CD4-positive, alpha-beta T cell treated with Interleukin-6 at 100 ng/mL for 8 hours (primary cell): ENCODE measurements around the gene IQGAP3.
"Not testable (repeated sequence)": the region's sequence is repeated elsewhere in the genome, so short reads cannot be mapped to it uniquely, and the experiment has no call there.

Experiments
- DNase-seq: peaks from one replicate; pipeline ENCODE4 v3.0.0-alpha.2; 2020; ENCODE audit warnings: mixed read lengths, low spot score

IQGAP3 gene

GRCh38 chr1:156571919-156572662, at the start of gene IQGAP3:
TSS of gene IQGAP3 (minus strand) at chr1:156572565. CDS start at chr1:156572529, 36 bp downstream.
- DNase-seq: peak; percentile 61

GRCh38 chr1:156619582-156619955, 47.2 kb upstream of the IQGAP3 start:
- no peak for DNase-seq

- no peak for DNase-seq
Observed at GRCh38 chr1:156618853-156619581, 46.7 kb upstream of the IQGAP3 start, which contains the start of gene HAPLN2. TSS of gene HAPLN2 (plus strand) at chr1:156619415. CDS start at chr1:156623491, 4,076 bp downstream.

- no peak for DNase-seq
Observed at GRCh38 chr1:156616463-156616862, 44.1 kb upstream of the IQGAP3 start.

- DNase-seq: no peak
Observed at GRCh38 chr1:156615946-156616345, 43.6 kb upstream of the IQGAP3 start.

GRCh38 chr1:156612666-156613065, 40.3 kb upstream of the IQGAP3 start:
- DNase-seq: no peak

GRCh38 chr1:156610072-156610471, 37.7 kb upstream of the IQGAP3 start:
- DNase-seq: not testable (repeated sequence)

GRCh38 chr1:156608981-156609380, 36.6 kb upstream of the IQGAP3 start:
- DNase-seq: peak; percentile 55

- peak; percentile 69 for DNase-seq
Observed at GRCh38 chr1:156608036-156608674, 35.8 kb upstream of the IQGAP3 start.

GRCh38 chr1:156607344-156607743, 35.0 kb upstream of the IQGAP3 start:
- DNase-seq: not testable (repeated sequence)

- no peak for DNase-seq
Observed at GRCh38 chr1:156602557-156602993, 30.2 kb upstream of the IQGAP3 start.

GRCh38 chr1:156601892-156602291, 29.5 kb upstream of the IQGAP3 start:
- DNase-seq: no peak

GRCh38 chr1:156601122-156601830, 28.9 kb upstream of the IQGAP3 start, which contains the start of gene GPATCH4:
TSS of gene GPATCH4 (minus strand) at chr1:156601479.
- peak; percentile 72 for DNase-seq

- DNase-seq: no peak
Observed at GRCh38 chr1:156600733-156601121, 28.4 kb upstream of the IQGAP3 start.

- DNase-seq: no peak
Observed at GRCh38 chr1:156599811-156600210, 27.4 kb upstream of the IQGAP3 start.

- no peak for DNase-seq
Observed at GRCh38 chr1:156598731-156599432, 26.5 kb upstream of the IQGAP3 start.

GRCh38 chr1:156598125-156598524, 25.8 kb upstream of the IQGAP3 start:
- DNase-seq: no peak

- no peak for DNase-seq
Observed at GRCh38 chr1:156596426-156596825, 24.1 kb upstream of the IQGAP3 start.

- no peak for DNase-seq
Observed at GRCh38 chr1:156595016-156595415, 22.7 kb upstream of the IQGAP3 start.

GRCh38 chr1:156594190-156594589, 21.8 kb upstream of the IQGAP3 start:
- no peak for DNase-seq

- DNase-seq: no peak
Observed at GRCh38 chr1:156593661-156593989, 21.3 kb upstream of the IQGAP3 start.
